Stimulated activated naive B cell treated with anti-CD40 and anti-IgM and Interleukin-4, amounts not matched to agents 10 μg/mL and 1 μg/mL and 100 μg/mL, for 72 hours (primary cell): ENCODE results near the gene TFDP3.

Experiments used
- ATAC-seq, 2 donors: fragments of 150-1000 bp; cut with Tn5 transposase; replicated peaks; 2 replicates each; pipeline ENCODE4 v1.10.0; 2021; ENCODE audit warnings: moderate library complexity in 1 of 2
- DNase-seq: peaks from one replicate; pipeline ENCODE4 v3.0.0; 2021
- H3K27ac Mint-ChIP-seq: one replicate; pipeline ENCODE4 v1.8.0; 2022; ENCODE audit warnings: mild to moderate bottlenecking, mixed read lengths
- H3K27me3 Mint-ChIP-seq, 2 donors: one replicate each; pipeline ENCODE4 v1.8.0; 2022; ENCODE audit warnings: mixed read lengths in 2 of 2
- H3K36me3 Mint-ChIP-seq, 2 donors: one replicate each; pipeline ENCODE4 v1.8.0; 2022; ENCODE audit warnings: mixed read lengths in 2 of 2, mild to moderate bottlenecking in 1 of 2
- H3K4me1 Mint-ChIP-seq, 2 donors: one replicate each; pipeline ENCODE4 v1.8.0; 2022; ENCODE audit warnings: mixed read lengths in 2 of 2, mild to moderate bottlenecking in 1 of 2
- H3K4me3 Mint-ChIP-seq, 2 donors: one replicate each; pipeline ENCODE4 v1.8.0; 2022; ENCODE audit warnings: mild to moderate bottlenecking in 2 of 2, mixed read lengths in 2 of 2, moderate library complexity in 1 of 2
- H3K9me3 Mint-ChIP-seq, 2 donors: one replicate each; pipeline ENCODE4 v1.8.0; 2022; ENCODE audit warnings: mixed read lengths in 2 of 2, mild to moderate bottlenecking in 1 of 2

The TFDP3 gene

GRCh38 chrX:133218329-133218728, at the start of gene TFDP3:
TSS of gene TFDP3 (minus strand) at chrX:133218354. CDS start at chrX:133218259, 95 bp downstream.
- ATAC-seq, result no peak
- no peak within 1 kb of the TSS for H3K4me3 Mint-ChIP-seq
- H3K36me3 Mint-ChIP-seq, result no peaks in the 10 kb centered on the region
- no peaks in the 10 kb centered on the region for H3K9me3 Mint-ChIP-seq
- H3K27me3 Mint-ChIP-seq, result peaks cover 5 to 11% of the 10 kb centered on the region in 2 donors
- DNase-seq, result no peak
- H3K4me1 Mint-ChIP-seq, result no peaks in the 10 kb centered on the region
- no peak within 1 kb of the TSS for H3K27ac Mint-ChIP-seq

GRCh38 chrX:133267621-133268020, 49.5 kb upstream of the TFDP3 start:
- H3K9me3 Mint-ChIP-seq, result no peaks in the 10 kb centered on the region
- DNase-seq, result no peak
- no peaks in the 10 kb centered on the region for H3K36me3 Mint-ChIP-seq
- no peaks in the 10 kb centered on the region for H3K4me1 Mint-ChIP-seq
- H3K4me3 Mint-ChIP-seq, result no peak overlapping the region
- H3K27me3 Mint-ChIP-seq, result peaks cover 0 to 14% of the 10 kb centered on the region in 2 donors
- H3K27ac Mint-ChIP-seq, result no peak overlapping the region
- ATAC-seq, result no peak

- Mint-ChIP-seq H3K9me3 (no peaks in the 10 kb centered on the region), H3K36me3 (no peaks in the 10 kb centered on the region), H3K4me3 (no peak overlapping the region), H3K27ac (no peak overlapping the region), H3K4me1 (no peaks in the 10 kb centered on the region), H3K27me3 (peaks cover 0 to 14% of the 10 kb centered on the region in 2 donors)
- ATAC-seq, result no peak
- DNase-seq, result no peak
These were observed 47.2 kb upstream of the TFDP3 start for GRCh38 chrX:133265331-133265730.

GRCh38 chrX:133258481-133258880, 40.3 kb upstream of the TFDP3 start:
- ATAC-seq (no peak), DNase-seq (no peak)
- no peak overlapping the region for H3K27ac Mint-ChIP-seq

GRCh38 chrX:133254666-133255065, 36.5 kb upstream of the TFDP3 start:
- DNase-seq, result no peak
- Mint-ChIP-seq H3K27ac (no peak overlapping the region), H3K4me1 (no peaks in the 10 kb centered on the region), H3K4me3 (no peak overlapping the region), H3K36me3 (no peaks in the 10 kb centered on the region), H3K27me3 (peaks cover 0 to 13% of the 10 kb centered on the region in 2 donors), H3K9me3 (no peaks in the 10 kb centered on the region)
- no peak for ATAC-seq

More at GRCh38 chrX:133258481-133258880, 40.3 kb upstream of the TFDP3 start:
- no peak overlapping the region for H3K4me3 Mint-ChIP-seq
- no peaks in the 10 kb centered on the region for H3K9me3 Mint-ChIP-seq
- H3K4me1 Mint-ChIP-seq, result no peaks in the 10 kb centered on the region
- no peaks in the 10 kb centered on the region for H3K36me3 Mint-ChIP-seq
- peaks cover 0 to 11% of the 10 kb centered on the region in 2 donors for H3K27me3 Mint-ChIP-seq

GRCh38 chrX:133251204-133251603, 33.0 kb upstream of the TFDP3 start:
- Mint-ChIP-seq H3K27ac (no peak overlapping the region), H3K4me1 (no peaks in the 10 kb centered on the region), H3K4me3 (no peak overlapping the region), H3K9me3 (peaks cover 3 to 7% of the 10 kb centered on the region in 2 donors), H3K36me3 (peaks cover 0 to under 1% of the 10 kb centered on the region in 2 donors), H3K27me3 (peaks cover 0 to 19% of the 10 kb centered on the region in 2 donors)
- no peak for DNase-seq
- ATAC-seq, result no peak

GRCh38 chrX:133250184-133251100, 32.3 kb upstream of the TFDP3 start:
- ATAC-seq (no peak), DNase-seq (no peak)
- no peaks in the 10 kb centered on the region for H3K4me1 Mint-ChIP-seq
- no peak overlapping the region for H3K4me3 Mint-ChIP-seq
- H3K36me3 Mint-ChIP-seq, result peaks cover 0 to 4% of the 10 kb centered on the region in 2 donors
- no peak overlapping the region for H3K27ac Mint-ChIP-seq
- H3K9me3 Mint-ChIP-seq, result peaks cover 5 to 11% of the 10 kb centered on the region in 2 donors
- H3K27me3 Mint-ChIP-seq, result peaks cover 0 to 19% of the 10 kb centered on the region in 2 donors

- no peak overlapping the region for H3K27ac Mint-ChIP-seq
- no peak for DNase-seq
- H3K36me3 Mint-ChIP-seq, result peaks cover 0 to 4% of the 10 kb centered on the region in 2 donors
- H3K4me3 Mint-ChIP-seq, result no peak overlapping the region
- peaks cover 0 to 15% of the 10 kb centered on the region in 2 donors for H3K27me3 Mint-ChIP-seq
- H3K4me1 Mint-ChIP-seq, result no peaks in the 10 kb centered on the region
- no peak for ATAC-seq
- H3K9me3 Mint-ChIP-seq, result peaks cover 5 to 11% of the 10 kb centered on the region in 2 donors
These were observed 31.3 kb upstream of the TFDP3 start for GRCh38 chrX:133249266-133250058.

GRCh38 chrX:133248177-133248576, 30.0 kb upstream of the TFDP3 start:
- H3K4me1 Mint-ChIP-seq, result no peaks in the 10 kb centered on the region
- H3K9me3 Mint-ChIP-seq, result peaks cover 5 to 11% of the 10 kb centered on the region in 2 donors
- peaks cover 0 to 4% of the 10 kb centered on the region in 2 donors for H3K36me3 Mint-ChIP-seq
- ATAC-seq (no peak), DNase-seq (no peak)
- H3K27ac Mint-ChIP-seq, result no peak overlapping the region
- no peak overlapping the region for H3K4me3 Mint-ChIP-seq
- peaks cover 0 to 15% of the 10 kb centered on the region in 2 donors for H3K27me3 Mint-ChIP-seq

- Mint-ChIP-seq H3K9me3 (peaks cover 5 to 11% of the 10 kb centered on the region in 2 donors), H3K27me3 (peaks cover 0 to 13% of the 10 kb centered on the region in 2 donors), H3K4me1 (no peaks in the 10 kb centered on the region), H3K4me3 (no peak overlapping the region), H3K36me3 (peaks cover 0 to 4% of the 10 kb centered on the region in 2 donors), H3K27ac (no peak overlapping the region)
- ATAC-seq, result no peak
- DNase-seq, result no peak
These were observed 28.8 kb upstream of the TFDP3 start for GRCh38 chrX:133246921-133247320.

GRCh38 chrX:133235830-133236229, 17.7 kb upstream of the TFDP3 start:
- DNase-seq (no peak), ATAC-seq (no peak)
- Mint-ChIP-seq H3K27me3 (peaks cover 0 to 15% of the 10 kb centered on the region in 2 donors), H3K36me3 (no peaks in the 10 kb centered on the region), H3K4me3 (no peak overlapping the region), H3K4me1 (peaks cover 0 to 5% of the 10 kb centered on the region in 2 donors), H3K27ac (no peak overlapping the region), H3K9me3 (peaks cover 0 to 1% of the 10 kb centered on the region in 2 donors)

- Mint-ChIP-seq H3K27ac (no peak overlapping the region), H3K4me1 (no peaks in the 10 kb centered on the region), H3K4me3 (no peak overlapping the region), H3K36me3 (no peaks in the 10 kb centered on the region), H3K27me3 (peaks cover 0 to 7% of the 10 kb centered on the region in 2 donors), H3K9me3 (peaks cover 0 to 1% of the 10 kb centered on the region in 2 donors)
- DNase-seq (no peak), ATAC-seq (no peak)
These were observed 14.2 kb upstream of the TFDP3 start for GRCh38 chrX:133232331-133232730.

- Mint-ChIP-seq H3K27ac (no peak overlapping the region), H3K9me3 (no peaks in the 10 kb centered on the region), H3K4me3 (no peak overlapping the region), H3K27me3 (no peaks in the 10 kb centered on the region), H3K4me1 (no peaks in the 10 kb centered on the region), H3K36me3 (no peaks in the 10 kb centered on the region)
- ATAC-seq, result no peak
- DNase-seq, result no peak
These were observed 11.2 kb upstream of the TFDP3 start for GRCh38 chrX:133229361-133229760.

- Mint-ChIP-seq H3K27me3 (peaks cover 0 to 11% of the 10 kb centered on the region in 2 donors), H3K9me3 (no peaks in the 10 kb centered on the region), H3K4me3 (no peak overlapping the region), H3K36me3 (no peaks in the 10 kb centered on the region), H3K4me1 (no peaks in the 10 kb centered on the region), H3K27ac (no peak overlapping the region)
- DNase-seq, result no peak
- ATAC-seq, result no peak
These were observed 2.4 kb downstream of the TFDP3 start for GRCh38 chrX:133215747-133216146.
